Measurements from ENCODE around the gene RXFP4. TPM values are rescaled to one million over a fixed set of nuclear protein-coding genes. Genes with fewer than 3 reads are reported as not detected.

The RXFP4 gene
- total and polyA plus RNA-seq, 2 of the 13 experiments (the other 11 are each of a cell fraction or from before 2014, with no cell fraction given) = 0.38 to 1.4 TPM

DNA sequence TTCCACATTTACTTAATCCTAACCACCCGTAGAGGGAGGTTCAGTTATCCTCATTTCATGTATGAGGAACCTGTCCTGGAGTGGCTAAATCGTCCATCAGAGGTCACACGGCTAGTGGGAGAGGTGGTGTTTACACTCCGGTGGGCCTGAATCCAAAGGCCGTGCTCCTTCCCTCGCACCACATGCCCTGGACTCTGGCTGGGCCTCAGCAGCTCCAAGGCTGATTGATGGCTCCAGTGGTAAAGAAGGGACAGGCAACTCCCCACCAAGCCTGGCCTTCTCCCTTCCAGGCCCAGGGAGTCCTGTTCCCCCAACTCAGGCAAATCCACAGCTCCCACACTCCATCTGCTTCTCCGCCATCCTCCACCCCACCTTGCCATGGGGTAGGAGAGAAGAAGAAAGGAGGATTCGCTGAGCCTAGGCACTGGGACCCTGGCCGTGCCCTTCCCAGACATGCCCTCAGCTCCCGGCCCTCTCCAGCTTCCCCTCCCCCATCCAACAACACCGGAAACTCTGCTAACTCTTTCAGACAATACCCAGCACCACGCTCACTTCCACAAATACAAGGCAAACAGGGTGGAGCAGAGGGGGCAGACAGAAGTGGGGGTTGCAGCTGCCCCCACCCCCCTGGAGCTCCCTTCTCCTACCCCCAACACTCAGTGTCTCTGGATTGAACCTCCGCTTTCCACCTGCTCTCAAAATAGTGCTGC lies 26.1 kb downstream of the RXFP4 start (continued):
- TF ChIP-seq IRF2 (CRISPR knock-in tag; IDR thresholded peaks at IDR 0.05) (peak; percentile 78), RBAK (CRISPR knock-in tag; IDR thresholded peaks at IDR 0.05) (no peak), SYNCRIP (IDR thresholded peaks at IDR 0.05; ENCODE audit: insufficient read depth, low read depth, low read length) (no peak), ZNF235 (CRISPR knock-in tag; IDR thresholded peaks at IDR 0.05; ENCODE audit: borderline replicate concordance) (no peak), ZNF761 (CRISPR knock-in tag; conservative IDR thresholded peaks at IDR 0.05) (0 out of 2 replicates have a peak, but pooled peaks have one; percentile 46), IKZF4 (CRISPR knock-in tag; IDR thresholded peaks at IDR 0.05; ENCODE audit: borderline replicate concordance, low read depth, not compliant biosample characterization) (no peak), BRCA1 (CRISPR knock-in tag; IDR thresholded peaks at IDR 0.05) (no peak), CBX1 (IDR thresholded peaks at IDR 0.05; ENCODE audit: low read depth) (no peak), ZNF562 (CRISPR knock-in tag; IDR thresholded peaks at IDR 0.05; ENCODE audit: borderline replicate concordance) (no peak), TBP (CRISPR knock-in tag; IDR thresholded peaks at IDR 0.05) (no peak)
- TF ChIP-seq, protein P1, sequence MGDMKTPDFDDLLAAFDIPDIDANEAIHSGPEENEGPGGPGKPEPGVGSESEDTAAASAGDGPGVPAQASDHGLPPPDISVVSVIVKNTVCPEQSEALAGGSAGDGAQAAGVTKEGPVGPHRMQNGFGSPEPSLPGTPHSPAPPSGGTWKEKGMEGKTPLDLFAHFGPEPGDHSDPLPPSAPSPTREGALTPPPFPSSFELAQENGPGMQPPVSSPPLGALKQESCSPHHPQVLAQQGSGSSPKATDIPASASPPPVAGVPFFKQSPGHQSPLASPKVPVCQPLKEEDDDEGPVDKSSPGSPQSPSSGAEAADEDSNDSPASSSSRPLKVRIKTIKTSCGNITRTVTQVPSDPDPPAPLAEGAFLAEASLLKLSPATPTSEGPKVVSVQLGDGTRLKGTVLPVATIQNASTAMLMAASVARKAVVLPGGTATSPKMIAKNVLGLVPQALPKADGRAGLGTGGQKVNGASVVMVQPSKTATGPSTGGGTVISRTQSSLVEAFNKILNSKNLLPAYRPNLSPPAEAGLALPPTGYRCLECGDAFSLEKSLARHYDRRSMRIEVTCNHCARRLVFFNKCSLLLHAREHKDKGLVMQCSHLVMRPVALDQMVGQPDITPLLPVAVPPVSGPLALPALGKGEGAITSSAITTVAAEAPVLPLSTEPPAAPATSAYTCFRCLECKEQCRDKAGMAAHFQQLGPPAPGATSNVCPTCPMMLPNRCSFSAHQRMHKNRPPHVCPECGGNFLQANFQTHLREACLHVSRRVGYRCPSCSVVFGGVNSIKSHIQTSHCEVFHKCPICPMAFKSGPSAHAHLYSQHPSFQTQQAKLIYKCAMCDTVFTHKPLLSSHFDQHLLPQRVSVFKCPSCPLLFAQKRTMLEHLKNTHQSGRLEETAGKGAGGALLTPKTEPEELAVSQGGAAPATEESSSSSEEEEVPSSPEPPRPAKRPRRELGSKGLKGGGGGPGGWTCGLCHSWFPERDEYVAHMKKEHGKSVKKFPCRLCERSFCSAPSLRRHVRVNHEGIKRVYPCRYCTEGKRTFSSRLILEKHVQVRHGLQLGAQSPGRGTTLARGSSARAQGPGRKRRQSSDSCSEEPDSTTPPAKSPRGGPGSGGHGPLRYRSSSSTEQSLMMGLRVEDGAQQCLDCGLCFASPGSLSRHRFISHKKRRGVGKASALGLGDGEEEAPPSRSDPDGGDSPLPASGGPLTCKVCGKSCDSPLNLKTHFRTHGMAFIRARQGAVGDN (CRISPR knock-in tag; IDR thresholded peaks at IDR 0.05) = peak; percentile 100
- TF ChIP-seq, protein P2, sequence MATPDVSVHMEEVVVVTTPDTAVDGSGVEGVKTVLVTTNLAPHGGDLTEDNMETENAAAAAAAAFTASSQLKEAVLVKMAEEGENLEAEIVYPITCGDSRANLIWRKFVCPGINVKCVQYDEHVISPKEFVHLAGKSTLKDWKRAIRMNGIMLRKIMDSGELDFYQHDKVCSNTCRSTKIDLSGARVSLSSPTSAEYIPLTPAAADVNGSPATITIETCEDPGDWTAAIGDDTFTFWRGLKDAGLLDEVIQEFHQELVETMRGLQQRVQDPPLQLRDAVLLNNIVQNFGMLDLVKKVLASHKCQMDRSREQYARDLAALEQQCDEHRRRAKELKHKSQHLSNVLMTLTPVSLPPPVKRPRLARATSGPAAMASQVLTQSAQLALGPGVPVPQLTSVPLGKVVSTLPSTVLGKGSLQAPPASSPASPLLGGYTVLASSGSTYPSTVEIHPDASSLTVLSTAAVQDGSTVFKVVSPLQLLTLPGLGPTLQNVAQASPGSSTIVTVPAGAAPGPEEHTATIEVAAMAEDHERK (CRISPR knock-in tag; IDR thresholded peaks at IDR 0.05; ENCODE audit: low read depth) = no peak
- TF ChIP-seq, protein P3, sequence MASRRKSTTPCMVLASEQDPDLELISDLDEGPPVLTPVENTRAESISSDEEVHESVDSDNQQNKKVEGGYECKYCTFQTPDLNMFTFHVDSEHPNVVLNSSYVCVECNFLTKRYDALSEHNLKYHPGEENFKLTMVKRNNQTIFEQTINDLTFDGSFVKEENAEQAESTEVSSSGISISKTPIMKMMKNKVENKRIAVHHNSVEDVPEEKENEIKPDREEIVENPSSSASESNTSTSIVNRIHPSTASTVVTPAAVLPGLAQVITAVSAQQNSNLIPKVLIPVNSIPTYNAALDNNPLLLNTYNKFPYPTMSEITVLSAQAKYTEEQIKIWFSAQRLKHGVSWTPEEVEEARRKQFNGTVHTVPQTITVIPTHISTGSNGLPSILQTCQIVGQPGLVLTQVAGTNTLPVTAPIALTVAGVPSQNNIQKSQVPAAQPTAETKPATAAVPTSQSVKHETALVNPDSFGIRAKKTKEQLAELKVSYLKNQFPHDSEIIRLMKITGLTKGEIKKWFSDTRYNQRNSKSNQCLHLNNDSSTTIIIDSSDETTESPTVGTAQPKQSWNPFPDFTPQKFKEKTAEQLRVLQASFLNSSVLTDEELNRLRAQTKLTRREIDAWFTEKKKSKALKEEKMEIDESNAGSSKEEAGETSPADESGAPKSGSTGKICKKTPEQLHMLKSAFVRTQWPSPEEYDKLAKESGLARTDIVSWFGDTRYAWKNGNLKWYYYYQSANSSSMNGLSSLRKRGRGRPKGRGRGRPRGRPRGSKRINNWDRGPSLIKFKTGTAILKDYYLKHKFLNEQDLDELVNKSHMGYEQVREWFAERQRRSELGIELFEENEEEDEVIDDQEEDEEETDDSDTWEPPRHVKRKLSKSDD (CRISPR knock-in tag; IDR thresholded peaks at IDR 0.05; ENCODE audit: low read depth) = peak; percentile 84; the same call in 1 of the 2 replicates
- TF ChIP-seq, protein P4, sequence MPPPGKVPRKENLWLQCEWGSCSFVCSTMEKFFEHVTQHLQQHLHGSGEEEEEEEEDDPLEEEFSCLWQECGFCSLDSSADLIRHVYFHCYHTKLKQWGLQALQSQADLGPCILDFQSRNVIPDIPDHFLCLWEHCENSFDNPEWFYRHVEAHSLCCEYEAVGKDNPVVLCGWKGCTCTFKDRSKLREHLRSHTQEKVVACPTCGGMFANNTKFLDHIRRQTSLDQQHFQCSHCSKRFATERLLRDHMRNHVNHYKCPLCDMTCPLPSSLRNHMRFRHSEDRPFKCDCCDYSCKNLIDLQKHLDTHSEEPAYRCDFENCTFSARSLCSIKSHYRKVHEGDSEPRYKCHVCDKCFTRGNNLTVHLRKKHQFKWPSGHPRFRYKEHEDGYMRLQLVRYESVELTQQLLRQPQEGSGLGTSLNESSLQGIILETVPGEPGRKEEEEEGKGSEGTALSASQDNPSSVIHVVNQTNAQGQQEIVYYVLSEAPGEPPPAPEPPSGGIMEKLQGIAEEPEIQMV (CRISPR knock-in tag; IDR thresholded peaks at IDR 0.05; ENCODE audit: low read depth) = peak; percentile 28; the same call in 1 of the 2 replicates
- TF ChIP-seq, protein P5, sequence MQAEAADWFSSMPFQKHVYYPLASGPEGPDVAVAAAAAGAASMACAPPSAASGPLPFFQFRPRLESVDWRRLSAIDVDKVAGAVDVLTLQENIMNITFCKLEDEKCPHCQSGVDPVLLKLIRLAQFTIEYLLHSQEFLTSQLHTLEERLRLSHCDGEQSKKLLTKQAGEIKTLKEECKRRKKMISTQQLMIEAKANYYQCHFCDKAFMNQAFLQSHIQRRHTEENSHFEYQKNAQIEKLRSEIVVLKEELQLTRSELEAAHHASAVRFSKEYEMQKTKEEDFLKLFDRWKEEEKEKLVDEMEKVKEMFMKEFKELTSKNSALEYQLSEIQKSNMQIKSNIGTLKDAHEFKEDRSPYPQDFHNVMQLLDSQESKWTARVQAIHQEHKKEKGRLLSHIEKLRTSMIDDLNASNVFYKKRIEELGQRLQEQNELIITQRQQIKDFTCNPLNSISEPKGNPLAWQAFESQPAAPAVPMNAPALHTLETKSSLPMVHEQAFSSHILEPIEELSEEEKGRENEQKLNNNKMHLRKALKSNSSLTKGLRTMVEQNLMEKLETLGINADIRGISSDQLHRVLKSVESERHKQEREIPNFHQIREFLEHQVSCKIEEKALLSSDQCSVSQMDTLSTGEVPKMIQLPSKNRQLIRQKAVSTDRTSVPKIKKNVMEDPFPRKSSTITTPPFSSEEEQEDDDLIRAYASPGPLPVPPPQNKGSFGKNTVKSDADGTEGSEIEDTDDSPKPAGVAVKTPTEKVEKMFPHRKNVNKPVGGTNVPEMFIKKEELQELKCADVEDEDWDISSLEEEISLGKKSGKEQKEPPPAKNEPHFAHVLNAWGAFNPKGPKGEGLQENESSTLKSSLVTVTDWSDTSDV (CRISPR knock-in tag; IDR thresholded peaks at IDR 0.05) = no peak

All from HepG2 (cell line).